OCI-M2 (cell line): Measurements from ENCODE around the gene AGBL3.

ENCODE experiments used
- DNase-seq: peaks from one replicate; lab custom pipeline; 2025; ENCODE audit not compliant: unreplicated experiment; lab: John Stamatoyannopoulos, UW

The AGBL3 gene

DNA sequence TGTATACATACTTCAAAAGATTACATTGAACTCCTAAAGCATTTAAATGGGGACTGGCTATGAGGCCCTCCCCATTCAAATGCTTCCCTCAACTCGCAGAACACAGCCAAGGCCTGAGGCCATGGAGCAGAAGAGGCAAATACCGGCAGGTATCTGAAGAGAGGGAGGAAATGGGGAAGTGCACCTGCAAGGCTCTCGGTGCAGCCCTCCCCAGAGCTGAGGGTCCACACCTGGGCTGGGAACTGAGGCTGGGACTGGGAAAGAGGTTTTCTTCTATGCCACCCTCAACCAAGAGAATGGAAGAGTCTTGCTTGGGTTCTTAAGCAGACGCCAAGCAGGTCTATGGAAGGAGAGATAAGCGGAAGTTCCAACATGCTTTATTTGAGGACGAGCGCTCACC lies 197.2 kb downstream of the AGBL3 start:
- no peak for DNase-seq

DNA sequence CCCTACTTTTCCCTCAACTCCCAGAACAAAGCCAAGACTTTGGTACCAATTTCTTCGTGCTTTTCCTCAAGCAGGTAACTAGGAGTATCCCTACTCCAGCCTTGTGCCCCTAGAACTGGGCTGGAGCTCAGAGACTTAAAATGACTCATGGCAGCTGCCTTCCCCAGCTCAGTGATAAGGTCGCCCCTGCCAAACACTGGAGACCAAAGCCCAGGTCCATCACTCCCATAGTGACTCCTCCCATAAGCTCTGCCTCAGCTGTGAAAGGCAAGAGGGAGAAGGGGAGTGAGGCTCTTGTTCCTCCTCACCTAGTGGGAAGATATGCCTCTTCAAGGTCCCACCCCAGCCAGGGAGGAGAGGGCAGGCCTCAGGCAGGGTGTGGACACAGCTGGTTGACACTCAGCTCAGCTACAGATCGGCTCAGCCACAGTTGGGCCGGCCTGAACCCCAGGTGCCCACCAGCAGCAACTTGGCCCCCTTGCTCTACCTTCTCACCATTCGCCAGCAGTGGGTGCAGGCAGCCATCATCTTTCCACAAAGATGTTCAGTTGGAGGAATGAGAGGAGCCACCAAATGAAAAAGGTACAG lies 198.0 kb downstream of the AGBL3 start:
- DNase-seq, result no peak
